Left lung (tissue), 10 donors: ENCODE data around the gene C21orf91. TPM values are rescaled to one million over a fixed set of nuclear protein-coding genes. Genes with fewer than 3 reads are reported as not detected.

Source experiments
- ATAC-seq: fragments of 200-7000 bp; cut with Tn5 transposase; one replicate; pipeline ENCODE4 v1.9.1; 2020; ENCODE audit warnings: moderate library complexity
- DNase-seq, 4 donors: peaks; one replicate each; pipeline ENCODE4 v3.0.0-alpha.2; 2013 to 2020
- H3K27ac ChIP-seq, 2 donors: fragments of 200-600 bp; sonication (generic) in 1 of 2; one replicate each; pipeline versions ENCODE4 v1.5.0 to v1.8.0; 2020 to 2021
- H3K27me3 ChIP-seq, 2 donors: fragments of 200-600 bp; sonication (generic) in 1 of 2; one replicate each; pipeline versions ENCODE4 v1.5.0 to v1.8.0; 2020 to 2021
- H3K36me3 ChIP-seq, 2 donors: fragments of 200-600 bp; sonication (generic) in 1 of 2; one replicate each; pipeline versions ENCODE4 v1.5.0 to v1.8.0; 2020 to 2021
- H3K4me1 ChIP-seq, 2 donors: fragments of 200-600 bp; one replicate each; pipeline ENCODE4 v1.8.0; 2021
- H3K4me3 ChIP-seq, 2 donors: fragments of 200-600 bp; sonication (generic) in 1 of 2; one replicate each; pipeline versions ENCODE4 v1.5.0 to v1.8.0; 2020 to 2021; ENCODE audit warnings: mild to moderate bottlenecking in 1 of 2
- H3K9me3 ChIP-seq, 2 donors: fragments of 200-600 bp; sonication (generic) in 1 of 2; one replicate each; pipeline versions ENCODE4 v1.5.0 to v1.8.0; 2020 to 2021
- CTCF ChIP-seq, 2 donors: fragments of 200-600 bp; sonication (generic) in 1 of 2; IDR thresholded peaks; one replicate each; pipeline versions ENCODE4 v1.5.0 to v1.8.0; 2021; ENCODE audit warnings: antibody characterized with exemption in 2 of 2
- intact Hi-C, 2 donors: fragments of 100-400 bp; cut with DNase I; formaldehyde crosslinking; loops; one replicate each; pipeline versions ENCODE4 v1.11.2 to v1.14.2; 2022
- polyA plus RNA-seq, 6 donors: library from polyadenylated mRNA; unstranded; fragments of 120-200 nt; gene quantifications; one replicate each; pipeline ENCODE4 v1.2.1, GENCODE V29; 2013; ENCODE audit not compliant: insufficient read length in 6 of 6
- total RNA-seq, 2 donors: library from RNA; stranded (reverse); fragmentation: NEBNext Ultra II Directional; extraction: Animal tissue kit (Norgen Biotek cat#: 25700); gene quantifications; one replicate each; pipeline ENCODE4 v1.2.1, GENCODE V29; 2021
- donor health status: DM: no; HTN: yes; CAD: no.
- donor health status: DM: no; HTN: no; CAD: no.

Gene C21orf91
- total and polyA plus RNA-seq, 8 donors: 10.8 to 24.1 (median 20.5) TPM

GRCh38 chr21:17769447-17769845 is 49.7 kb downstream of the C21orf91 start:
- Histone ChIP-seq H3K4me1 (no peaks in the 10 kb centered on the region), H3K4me3 (no peak overlapping the region), H3K9me3 (peaks cover 0 to 18% of the 10 kb centered on the region in 2 donors), H3K27me3 (no peaks in the 10 kb centered on the region), H3K36me3 (no peaks in the 10 kb centered on the region), H3K27ac (no peak overlapping the region)
- no peak for ATAC-seq
- no peak for TF ChIP-seq CTCF (IDR thresholded peaks at IDR 0.05)
- intact Hi-C loops: no loop called here
- no peak for DNase-seq

- no peak for ATAC-seq
- TF ChIP-seq CTCF (IDR thresholded peaks at IDR 0.05): no peak
- Histone ChIP-seq H3K4me3 (no peak overlapping the region), H3K27me3 (no peaks in the 10 kb centered on the region), H3K4me1 (no peaks in the 10 kb centered on the region), H3K36me3 (no peaks in the 10 kb centered on the region), H3K27ac (no peak overlapping the region), H3K9me3 (peaks cover 0 to 18% of the 10 kb centered on the region in 2 donors)
- intact Hi-C loops: no loop called here
- DNase-seq: no peak
These were observed 50.2 kb downstream of the C21orf91 start for GRCh38 chr21:17768840-17769446.

GRCh38 chr21:17765207-17765606 is 53.9 kb downstream of the C21orf91 start:
- no peaks in the 10 kb centered on the region for H3K36me3 ChIP-seq
- H3K4me3 ChIP-seq: no peak overlapping the region
- no peak overlapping the region for H3K27ac ChIP-seq
- no peaks in the 10 kb centered on the region for H3K27me3 ChIP-seq
- H3K4me1 ChIP-seq: no peaks in the 10 kb centered on the region
- H3K9me3 ChIP-seq: no peaks in the 10 kb centered on the region
- no peak for TF ChIP-seq CTCF (IDR thresholded peaks at IDR 0.05)
- intact Hi-C loops: no loop called here
- no peak for ATAC-seq
- DNase-seq: no peak

- no peak overlapping the region for H3K4me3 ChIP-seq
- TF ChIP-seq CTCF (IDR thresholded peaks at IDR 0.05): no peak
- H3K27ac ChIP-seq: no peak overlapping the region
- no peaks in the 10 kb centered on the region for H3K27me3 ChIP-seq
- ATAC-seq (no peak), DNase-seq (no peak)
- no peaks in the 10 kb centered on the region for H3K9me3 ChIP-seq
- intact Hi-C loops: no loop called here
- no peaks in the 10 kb centered on the region for H3K36me3 ChIP-seq
- H3K4me1 ChIP-seq: peaks cover 0 to 6% of the 10 kb centered on the region in 2 donors
These were observed 55.7 kb downstream of the C21orf91 start for GRCh38 chr21:17763288-17764037.

- H3K4me3 ChIP-seq: no peak overlapping the region
- no peaks in the 10 kb centered on the region for H3K27me3 ChIP-seq
- ATAC-seq (no peak), DNase-seq (no peak)
- TF ChIP-seq CTCF (IDR thresholded peaks at IDR 0.05): no peak
- H3K36me3 ChIP-seq: no peaks in the 10 kb centered on the region
- H3K4me1 ChIP-seq: peaks cover 0 to 10% of the 10 kb centered on the region in 2 donors
- intact Hi-C loops: no loop called here
- H3K27ac ChIP-seq: no peak overlapping the region
- no peaks in the 10 kb centered on the region for H3K9me3 ChIP-seq
These were observed 59.5 kb downstream of the C21orf91 start for GRCh38 chr21:17759511-17760178.
